ENCODE results near the gene ADNP. TPM values are rescaled to one million over a fixed set of nuclear protein-coding genes. Genes with fewer than 3 reads are reported as not detected.

The ADNP gene
- total and polyA plus RNA-seq, 10 of the 15 experiments (the other 5 are each of a cell fraction or from before 2014, with no cell fraction given): 23.0 to 74.4 (median 34.9) TPM

DNA sequence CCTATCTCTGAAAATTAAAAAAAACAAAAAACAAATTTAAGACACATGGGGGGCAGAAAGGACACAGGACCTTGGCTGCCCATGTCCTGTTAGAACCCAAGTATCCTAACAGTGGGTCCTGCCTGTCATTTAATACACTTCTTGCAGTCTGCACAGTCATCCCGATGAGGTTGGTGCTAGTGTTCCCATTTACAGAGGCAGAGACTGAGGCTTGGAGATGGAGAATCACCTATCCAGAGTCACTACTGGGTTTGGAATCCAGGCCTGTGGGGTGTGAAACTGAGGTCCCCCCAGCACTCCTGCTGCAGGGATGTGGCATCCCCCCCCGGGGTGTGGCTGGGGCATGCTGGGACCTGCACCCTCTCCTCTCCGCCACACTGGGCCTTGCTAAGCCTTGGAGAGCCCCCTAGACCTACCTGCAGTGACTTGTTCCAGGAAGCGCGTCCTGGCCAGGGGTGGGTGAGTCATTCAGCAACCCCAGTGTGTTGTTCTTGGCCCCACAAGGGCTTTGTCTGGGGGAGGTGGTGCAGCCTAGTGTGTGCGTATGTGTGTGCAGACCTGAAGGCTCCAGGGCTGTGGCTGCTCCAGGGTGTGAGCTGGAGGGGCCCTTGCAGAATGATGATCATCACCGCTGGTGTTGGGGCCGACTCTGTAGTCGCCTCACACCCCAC is 86.7 kb downstream of the ADNP start:
- Histone ChIP-seq H3K4me2 (ENCODE audit: control insufficient read depth, insufficient read depth) (peak overlapping the region; percentile 48), H2AFZ (ENCODE audit: control insufficient read depth, low read depth, low read length) (no peak overlapping the region), H3K79me2 (ENCODE audit: control insufficient read depth, insufficient read depth, low read length) (peaks cover 4% of the 10 kb centered on the region), H3K27ac (ENCODE audit: control insufficient read depth, insufficient read depth) (peak overlapping the region; percentile 96), H3K4me1 (ENCODE audit: control insufficient read depth, insufficient read depth, low read length) (peaks cover 50% of the 10 kb centered on the region), H3K4me3 (no peak overlapping the region; the same call in 1 of the 2 replicates), H4K20me1 (ENCODE audit: control insufficient read depth, insufficient read depth) (no peaks in the 10 kb centered on the region), H3K36me3 (ENCODE audit: control insufficient read depth in 2 of 2, insufficient read depth in 2 of 2, low read length in 1 of 2) (peaks cover 7 to 13% of the 10 kb centered on the region in 2 experiments), H3K9ac (ENCODE audit: control insufficient read depth, insufficient read depth, low read length) (peak overlapping the region; percentile 63), H3K9me3 (replicated peaks; ENCODE audit: control insufficient read depth, insufficient read depth, low read length) (no peaks in the 10 kb centered on the region), H3K27me3 (replicated peaks in 1 of 2; ENCODE audit: control insufficient read depth in 2 of 2, insufficient read depth in 2 of 2, low read length in 1 of 2) (no peaks in the 10 kb centered on the region)
- CTCF ChIA-PET: interaction anchor here (0.9 to 3.2 kb wide), 7 partner anchors 13 to 143 kb away, joined by 3 to 12 read pairs (median 5); partner anchors contain the start of gene BCAS4
- ATAC-seq (peak; percentile 96), DNase-seq (ENCODE audit: low read depth, low spot score) (peak; percentile 83), FAIRE-seq (peak; percentile 64)
- BruUV-seq (replicated peaks): no TSS peak
- POLR2A ChIA-PET: interaction anchor here (1.0 to 1.1 kb wide), 3 partner anchors 23 to 87 kb away, joined by 3 to 5 read pairs (median 4); partner anchors contain the start of gene ADNP
- RAD21 ChIA-PET (ENCODE audit: unreplicated experiment): interaction anchor here (0.7 to 2.2 kb wide), 7 partner anchors 22 to 84 kb away, joined by 3 to 11 read pairs (median 6); partner anchors contain the start of gene BCAS4
- in situ Hi-C loops (cut with MboI) (no loop called here), intact Hi-C loops (cut with micrococcal nuclease; ENCODE audit: unreplicated experiment) (loop anchor here (1.0 to 2.0 kb wide), 2 partner anchors 26 to 50 kb away; partner anchors contain the start of gene BCAS4)
- SMC1A ChIA-PET (ENCODE audit: uncharacterized antibody, unreplicated experiment): interaction anchor here (0.6 to 3.3 kb wide), 8 partner anchors 9 to 251 kb away, joined by 3 to 12 read pairs (median 4); partner anchors contain the start of gene BCAS4
- WGBS (ENCODE audit: insufficient coverage, insufficient replicate concordance, low lambda C conversion rate, missing lambda C conversion rate): 0% methylated on average over 9 of the region's 9 CpGs
- TF ChIP-seq ZNF207 (IDR thresholded peaks at IDR 0.05; ENCODE audit: borderline replicate concordance) (no peak), KDM1A (IDR thresholded peaks at IDR 0.05; ENCODE audit: borderline replicate concordance) (no peak), STAT3 (IDR thresholded peaks at IDR 0.05; ENCODE audit: low read depth, low read length) (no peak; the same call in 1 of the 2 replicates), ZZZ3 (IDR thresholded peaks at IDR 0.05; ENCODE audit: control insufficient read depth, insufficient read length, low read depth) (no peak), NR2C2 (IDR thresholded peaks at IDR 0.05; ENCODE audit: borderline replicate concordance, control insufficient read depth, insufficient read length, low read depth) (no peak)
- TF ChIP-seq, protein P1, sequence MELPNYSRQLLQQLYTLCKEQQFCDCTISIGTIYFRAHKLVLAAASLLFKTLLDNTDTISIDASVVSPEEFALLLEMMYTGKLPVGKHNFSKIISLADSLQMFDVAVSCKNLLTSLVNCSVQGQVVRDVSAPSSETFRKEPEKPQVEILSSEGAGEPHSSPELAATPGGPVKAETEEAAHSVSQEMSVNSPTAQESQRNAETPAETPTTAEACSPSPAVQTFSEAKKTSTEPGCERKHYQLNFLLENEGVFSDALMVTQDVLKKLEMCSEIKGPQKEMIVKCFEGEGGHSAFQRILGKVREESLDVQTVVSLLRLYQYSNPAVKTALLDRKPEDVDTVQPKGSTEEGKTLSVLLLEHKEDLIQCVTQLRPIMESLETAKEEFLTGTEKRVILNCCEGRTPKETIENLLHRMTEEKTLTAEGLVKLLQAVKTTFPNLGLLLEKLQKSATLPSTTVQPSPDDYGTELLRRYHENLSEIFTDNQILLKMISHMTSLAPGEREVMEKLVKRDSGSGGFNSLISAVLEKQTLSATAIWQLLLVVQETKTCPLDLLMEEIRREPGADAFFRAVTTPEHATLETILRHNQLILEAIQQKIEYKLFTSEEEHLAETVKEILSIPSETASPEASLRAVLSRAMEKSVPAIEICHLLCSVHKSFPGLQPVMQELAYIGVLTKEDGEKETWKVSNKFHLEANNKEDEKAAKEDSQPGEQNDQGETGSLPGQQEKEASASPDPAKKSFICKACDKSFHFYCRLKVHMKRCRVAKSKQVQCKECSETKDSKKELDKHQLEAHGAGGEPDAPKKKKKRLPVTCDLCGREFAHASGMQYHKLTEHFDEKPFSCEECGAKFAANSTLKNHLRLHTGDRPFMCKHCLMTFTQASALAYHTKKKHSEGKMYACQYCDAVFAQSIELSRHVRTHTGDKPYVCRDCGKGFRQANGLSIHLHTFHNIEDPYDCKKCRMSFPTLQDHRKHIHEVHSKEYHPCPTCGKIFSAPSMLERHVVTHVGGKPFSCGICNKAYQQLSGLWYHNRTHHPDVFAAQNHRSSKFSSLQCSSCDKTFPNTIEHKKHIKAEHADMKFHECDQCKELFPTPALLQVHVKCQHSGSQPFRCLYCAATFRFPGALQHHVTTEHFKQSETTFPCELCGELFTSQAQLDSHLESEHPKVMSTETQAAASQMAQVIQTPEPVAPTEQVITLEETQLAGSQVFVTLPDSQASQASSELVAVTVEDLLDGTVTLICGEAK (IDR thresholded peaks at IDR 0.05; ENCODE audit: borderline replicate concordance): no peak
- TF ChIP-seq, protein P2, sequence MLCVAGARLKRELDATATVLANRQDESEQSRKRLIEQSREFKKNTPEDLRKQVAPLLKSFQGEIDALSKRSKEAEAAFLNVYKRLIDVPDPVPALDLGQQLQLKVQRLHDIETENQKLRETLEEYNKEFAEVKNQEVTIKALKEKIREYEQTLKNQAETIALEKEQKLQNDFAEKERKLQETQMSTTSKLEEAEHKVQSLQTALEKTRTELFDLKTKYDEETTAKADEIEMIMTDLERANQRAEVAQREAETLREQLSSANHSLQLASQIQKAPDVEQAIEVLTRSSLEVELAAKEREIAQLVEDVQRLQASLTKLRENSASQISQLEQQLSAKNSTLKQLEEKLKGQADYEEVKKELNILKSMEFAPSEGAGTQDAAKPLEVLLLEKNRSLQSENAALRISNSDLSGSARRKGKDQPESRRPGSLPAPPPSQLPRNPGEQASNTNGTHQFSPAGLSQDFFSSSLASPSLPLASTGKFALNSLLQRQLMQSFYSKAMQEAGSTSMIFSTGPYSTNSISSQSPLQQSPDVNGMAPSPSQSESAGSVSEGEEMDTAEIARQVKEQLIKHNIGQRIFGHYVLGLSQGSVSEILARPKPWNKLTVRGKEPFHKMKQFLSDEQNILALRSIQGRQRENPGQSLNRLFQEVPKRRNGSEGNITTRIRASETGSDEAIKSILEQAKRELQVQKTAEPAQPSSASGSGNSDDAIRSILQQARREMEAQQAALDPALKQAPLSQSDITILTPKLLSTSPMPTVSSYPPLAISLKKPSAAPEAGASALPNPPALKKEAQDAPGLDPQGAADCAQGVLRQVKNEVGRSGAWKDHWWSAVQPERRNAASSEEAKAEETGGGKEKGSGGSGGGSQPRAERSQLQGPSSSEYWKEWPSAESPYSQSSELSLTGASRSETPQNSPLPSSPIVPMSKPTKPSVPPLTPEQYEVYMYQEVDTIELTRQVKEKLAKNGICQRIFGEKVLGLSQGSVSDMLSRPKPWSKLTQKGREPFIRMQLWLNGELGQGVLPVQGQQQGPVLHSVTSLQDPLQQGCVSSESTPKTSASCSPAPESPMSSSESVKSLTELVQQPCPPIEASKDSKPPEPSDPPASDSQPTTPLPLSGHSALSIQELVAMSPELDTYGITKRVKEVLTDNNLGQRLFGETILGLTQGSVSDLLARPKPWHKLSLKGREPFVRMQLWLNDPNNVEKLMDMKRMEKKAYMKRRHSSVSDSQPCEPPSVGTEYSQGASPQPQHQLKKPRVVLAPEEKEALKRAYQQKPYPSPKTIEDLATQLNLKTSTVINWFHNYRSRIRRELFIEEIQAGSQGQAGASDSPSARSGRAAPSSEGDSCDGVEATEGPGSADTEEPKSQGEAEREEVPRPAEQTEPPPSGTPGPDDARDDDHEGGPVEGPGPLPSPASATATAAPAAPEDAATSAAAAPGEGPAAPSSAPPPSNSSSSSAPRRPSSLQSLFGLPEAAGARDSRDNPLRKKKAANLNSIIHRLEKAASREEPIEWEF (IDR thresholded peaks at IDR 0.05; ENCODE audit: insufficient replicate concordance, low read depth, low read length): peak; percentile 34
- TF ChIP-seq, protein P3, sequence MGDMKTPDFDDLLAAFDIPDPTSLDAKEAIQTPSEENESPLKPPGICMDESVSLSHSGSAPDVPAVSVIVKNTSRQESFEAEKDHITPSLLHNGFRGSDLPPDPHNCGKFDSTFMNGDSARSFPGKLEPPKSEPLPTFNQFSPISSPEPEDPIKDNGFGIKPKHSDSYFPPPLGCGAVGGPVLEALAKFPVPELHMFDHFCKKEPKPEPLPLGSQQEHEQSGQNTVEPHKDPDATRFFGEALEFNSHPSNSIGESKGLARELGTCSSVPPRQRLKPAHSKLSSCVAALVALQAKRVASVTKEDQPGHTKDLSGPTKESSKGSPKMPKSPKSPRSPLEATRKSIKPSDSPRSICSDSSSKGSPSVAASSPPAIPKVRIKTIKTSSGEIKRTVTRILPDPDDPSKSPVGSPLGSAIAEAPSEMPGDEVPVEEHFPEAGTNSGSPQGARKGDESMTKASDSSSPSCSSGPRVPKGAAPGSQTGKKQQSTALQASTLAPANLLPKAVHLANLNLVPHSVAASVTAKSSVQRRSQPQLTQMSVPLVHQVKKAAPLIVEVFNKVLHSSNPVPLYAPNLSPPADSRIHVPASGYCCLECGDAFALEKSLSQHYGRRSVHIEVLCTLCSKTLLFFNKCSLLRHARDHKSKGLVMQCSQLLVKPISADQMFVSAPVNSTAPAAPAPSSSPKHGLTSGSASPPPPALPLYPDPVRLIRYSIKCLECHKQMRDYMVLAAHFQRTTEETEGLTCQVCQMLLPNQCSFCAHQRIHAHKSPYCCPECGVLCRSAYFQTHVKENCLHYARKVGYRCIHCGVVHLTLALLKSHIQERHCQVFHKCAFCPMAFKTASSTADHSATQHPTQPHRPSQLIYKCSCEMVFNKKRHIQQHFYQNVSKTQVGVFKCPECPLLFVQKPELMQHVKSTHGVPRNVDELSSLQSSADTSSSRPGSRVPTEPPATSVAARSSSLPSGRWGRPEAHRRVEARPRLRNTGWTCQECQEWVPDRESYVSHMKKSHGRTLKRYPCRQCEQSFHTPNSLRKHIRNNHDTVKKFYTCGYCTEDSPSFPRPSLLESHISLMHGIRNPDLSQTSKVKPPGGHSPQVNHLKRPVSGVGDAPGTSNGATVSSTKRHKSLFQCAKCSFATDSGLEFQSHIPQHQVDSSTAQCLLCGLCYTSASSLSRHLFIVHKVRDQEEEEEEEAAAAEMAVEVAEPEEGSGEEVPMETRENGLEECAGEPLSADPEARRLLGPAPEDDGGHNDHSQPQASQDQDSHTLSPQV (IDR thresholded peaks at IDR 0.05): no peak

Data from GM12878 (cell line).